Trophoblast cell (in vitro differentiated cells and primary cell): ENCODE results near the gene CD96.
A peak's percentile ranks its signal among the peaks of the same experiment; 100 is the strongest.

Source experiments
- DNase-seq, 2 donors: peaks; one replicate each; pipeline ENCODE4 v3.0.0-alpha.2; 2016
- H2AFZ ChIP-seq: 2 replicates; pipeline ENCODE4 v1.6.1; 2013; ENCODE audit warnings: low read length, moderate library complexity, mild to moderate bottlenecking; ENCODE audit not compliant: insufficient read depth, poor library complexity
- H2AK5ac ChIP-seq: 2 replicates; pipeline ENCODE4 v1.6.1; 2013; ENCODE audit warnings: mild to moderate bottlenecking, low read length
- H2BK120ac ChIP-seq: 2 replicates; pipeline ENCODE4 v1.6.1; 2013; ENCODE audit warnings: low read length, mild to moderate bottlenecking, moderate library complexity; ENCODE audit not compliant: insufficient read depth, poor library complexity
- H2BK12ac ChIP-seq: 2 replicates; pipeline ENCODE4 v1.6.1; 2013; ENCODE audit warnings: mild to moderate bottlenecking, low read length, moderate library complexity
- H2BK5ac ChIP-seq: 2 replicates; pipeline ENCODE4 v1.6.1; 2013; ENCODE audit warnings: low read length, low read depth, moderate library complexity, mild to moderate bottlenecking; ENCODE audit not compliant: poor library complexity
- H3K14ac ChIP-seq: 2 replicates; pipeline ENCODE4 v1.6.1; 2013; ENCODE audit warnings: mild to moderate bottlenecking, low read length
- H3K18ac ChIP-seq: 2 replicates; pipeline ENCODE4 v1.6.1; 2013; ENCODE audit warnings: mild to moderate bottlenecking, low read length
- H3K23ac ChIP-seq: 2 replicates; pipeline ENCODE4 v1.6.1; 2013; ENCODE audit warnings: low read length
- H3K27ac ChIP-seq: 2 replicates; pipeline ENCODE4 v1.5.1; 2013; ENCODE audit warnings: low read depth, mild to moderate bottlenecking, inconsistent platforms, low read length, moderate library complexity
- H3K27me3 ChIP-seq: 2 replicates; pipeline ENCODE4 v1.6.1; 2013; ENCODE audit warnings: inconsistent platforms, mild to moderate bottlenecking, low read length, moderate library complexity; ENCODE audit not compliant: insufficient read depth
- H3K36me3 ChIP-seq, 2 experiments: 1 replicate in 1 of 2; 2 replicates in 1 of 2; pipeline ENCODE4 v1.6.1; 2013; ENCODE audit warnings: low read length in 2 of 2, mild to moderate bottlenecking in 2 of 2, moderate library complexity in 1 of 2; ENCODE audit not compliant: insufficient read depth in 2 of 2, control insufficient read depth in 1 of 2
- H3K4ac ChIP-seq: 2 replicates; pipeline ENCODE4 v1.6.1; 2013; ENCODE audit warnings: low read depth, mild to moderate bottlenecking, low read length, moderate library complexity
- H3K4me1 ChIP-seq, 2 experiments: 1 replicate in 1 of 2; 2 replicates in 1 of 2; pipeline ENCODE4 v1.6.1; 2013; ENCODE audit warnings: low read length in 2 of 2, mild to moderate bottlenecking in 2 of 2, moderate library complexity in 1 of 2; ENCODE audit not compliant: insufficient read depth in 2 of 2, control insufficient read depth in 1 of 2
- H3K4me2 ChIP-seq: 2 replicates; pipeline ENCODE4 v1.6.1; 2013; ENCODE audit warnings: inconsistent platforms, mild to moderate bottlenecking, low read length, moderate library complexity
- H3K4me3 ChIP-seq: 2 replicates; pipeline ENCODE4 v1.5.1; 2013; ENCODE audit warnings: mild to moderate bottlenecking, low read depth, low read length, inconsistent platforms
- H3K79me1 ChIP-seq: one replicate; pipeline ENCODE4 v1.6.1; 2013; ENCODE audit warnings: low read length
- H3K79me2 ChIP-seq: 2 replicates; pipeline ENCODE4 v1.6.1; 2013; ENCODE audit warnings: low read length, mild to moderate bottlenecking; ENCODE audit not compliant: control insufficient read depth, insufficient read depth, poor library complexity
- H3K9ac ChIP-seq: 2 replicates; pipeline ENCODE4 v1.6.1; 2013; ENCODE audit warnings: mild to moderate bottlenecking, low read length
- H3K9me3 ChIP-seq: 2 replicates; pipeline ENCODE4 v1.6.1; 2013; ENCODE audit warnings: low read depth, mild to moderate bottlenecking, control low read depth, inconsistent platforms, low read length; ENCODE audit not compliant: insufficient read depth
- H4K12ac ChIP-seq: 2 replicates; pipeline ENCODE4 v1.6.1; 2013; ENCODE audit warnings: low read depth, mild to moderate bottlenecking, low read length, moderate library complexity
- H4K8ac ChIP-seq: 2 replicates; pipeline ENCODE4 v1.6.1; 2013; ENCODE audit warnings: low read depth, mild to moderate bottlenecking, low read length, moderate library complexity
- H4K91ac ChIP-seq: one replicate; pipeline ENCODE4 v1.6.1; 2013; ENCODE audit warnings: low read depth, mild to moderate bottlenecking, low read length, moderate library complexity
- whole genome bisulfite sequencing: extraction: QIAGEN DNeasy Blood & Tissue Kit; methylation state at CpG from one replicate; pipeline ENCODE4 v1.1.7; 2013; ENCODE audit warnings: missing lambda C conversion rate; ENCODE audit not compliant: insufficient read length, insufficient coverage; ENCODE audit errors: extremely low coverage; 5-methylcytosine and 5-hydroxymethylcytosine counted together

Gene CD96

GRCh38 chr3:111692593-111693552 is 150.9 kb downstream of the CD96 start:
- Histone ChIP-seq H2AFZ (no peak overlapping the region), H3K4me2 (no peak overlapping the region), H3K36me3 (no peaks in the 10 kb centered on the region), H3K4me1 (no peaks in the 10 kb centered on the region), H2BK5ac (no peak overlapping the region), H2AK5ac (no peak overlapping the region), H4K12ac (no peak overlapping the region), H3K27me3 (no peaks in the 10 kb centered on the region), H3K4me3 (no peak overlapping the region), H2BK12ac (no peak overlapping the region), H3K23ac (no peak overlapping the region), H3K27ac (no peak overlapping the region), H4K8ac (no peak overlapping the region), H4K91ac (no peak overlapping the region), H3K14ac (no peak overlapping the region), H3K79me1 (no peaks in the 10 kb centered on the region), H3K18ac (no peak overlapping the region), H3K4ac (no peak overlapping the region), H3K9ac (no peak overlapping the region), H3K9me3 (no peaks in the 10 kb centered on the region), H2BK120ac (no peak overlapping the region), H3K79me2 (no peaks in the 10 kb centered on the region)
- WGBS = no CpG with 5 or more reads among the region's 8 CpGs
- no peak for DNase-seq

- Histone ChIP-seq H4K8ac (no peak overlapping the region), H3K4me2 (no peak overlapping the region), H2BK12ac (no peak overlapping the region), H3K27me3 (no peaks in the 10 kb centered on the region), H3K79me1 (no peaks in the 10 kb centered on the region), H3K27ac (no peak overlapping the region), H3K23ac (no peak overlapping the region), H3K18ac (no peak overlapping the region), H3K9ac (no peak overlapping the region), H3K36me3 (no peaks in the 10 kb centered on the region), H3K4me1 (no peaks in the 10 kb centered on the region), H3K14ac (no peak overlapping the region), H3K4me3 (no peak overlapping the region), H4K12ac (no peak overlapping the region), H2AFZ (no peak overlapping the region), H3K79me2 (no peaks in the 10 kb centered on the region), H2BK120ac (no peak overlapping the region), H3K4ac (no peak overlapping the region), H2BK5ac (no peak overlapping the region), H4K91ac (no peak overlapping the region), H3K9me3 (no peaks in the 10 kb centered on the region), H2AK5ac (no peak overlapping the region)
- no peak for DNase-seq
- no CpG with 5 or more reads among the region's 2 CpGs for WGBS
Observed at GRCh38 chr3:111694471-111694870, 152.5 kb downstream of the CD96 start.

GRCh38 chr3:111695636-111696117 is 153.7 kb downstream of the CD96 start:
- Histone ChIP-seq H3K9ac (no peak overlapping the region), H3K18ac (no peak overlapping the region), H3K79me2 (no peaks in the 10 kb centered on the region), H2AFZ (no peak overlapping the region), H3K4me2 (no peak overlapping the region), H2AK5ac (no peak overlapping the region), H3K4ac (no peak overlapping the region), H3K4me3 (no peak overlapping the region), H3K9me3 (no peaks in the 10 kb centered on the region), H3K27ac (no peak overlapping the region), H4K91ac (no peak overlapping the region), H2BK120ac (no peak overlapping the region), H4K12ac (no peak overlapping the region), H3K14ac (no peak overlapping the region), H2BK5ac (no peak overlapping the region), H2BK12ac (no peak overlapping the region), H3K36me3 (no peaks in the 10 kb centered on the region), H3K23ac (no peak overlapping the region), H3K27me3 (no peaks in the 10 kb centered on the region), H3K4me1 (no peaks in the 10 kb centered on the region), H3K79me1 (no peaks in the 10 kb centered on the region), H4K8ac (no peak overlapping the region)
- no CpG with 5 or more reads among the region's 1 CpG for WGBS
- DNase-seq = peak in 1 of 2 donors; percentile 41

GRCh38 chr3:111700054-111700453 is 158.1 kb downstream of the CD96 start:
- no peaks in the 10 kb centered on the region for H3K79me2 ChIP-seq
- no peak overlapping the region for H3K27ac ChIP-seq
- H3K4me2 ChIP-seq = no peak overlapping the region
- no peaks in the 10 kb centered on the region for H3K27me3 ChIP-seq
- H2BK120ac ChIP-seq = no peak overlapping the region
- H3K4ac ChIP-seq = no peak overlapping the region
- no peaks in the 10 kb centered on the region for H3K4me1 ChIP-seq
- no peak overlapping the region for H2AFZ ChIP-seq
- no peak overlapping the region for H3K9ac ChIP-seq
- H4K91ac ChIP-seq = no peak overlapping the region
- H3K79me1 ChIP-seq = no peaks in the 10 kb centered on the region
- no peak overlapping the region for H2BK12ac ChIP-seq
- H3K9me3 ChIP-seq = no peaks in the 10 kb centered on the region
- no peak overlapping the region for H3K4me3 ChIP-seq
- H3K36me3 ChIP-seq = no peaks in the 10 kb centered on the region
- WGBS = no CpG with 5 or more reads among the region's 3 CpGs
- no peak overlapping the region for H4K8ac ChIP-seq
- H3K18ac ChIP-seq = no peak overlapping the region
- H4K12ac ChIP-seq = no peak overlapping the region
- H3K14ac ChIP-seq = no peak overlapping the region
- DNase-seq = no peak
- H3K23ac ChIP-seq = no peak overlapping the region
- no peak overlapping the region for H2BK5ac ChIP-seq
- H2AK5ac ChIP-seq = no peak overlapping the region
